Smooth muscle cell (in vitro differentiated cells): ENCODE measurements around the gene EVC. TPM values are rescaled to one million over a fixed set of nuclear protein-coding genes. Genes with fewer than 3 reads are reported as not detected.
A peak's percentile ranks its signal among the peaks of the same experiment; 100 is the strongest.

Source experiments
- DNase-seq: peaks from one replicate; lab custom pipeline; 2025; ENCODE audit not compliant: unreplicated experiment; lab: John Stamatoyannopoulos, UW
- H2AFZ ChIP-seq: fragments of 200-600 bp; sonication (generic); 2 replicates; pipeline ENCODE4 v1.6.0; 2016; ENCODE audit warnings: antibody characterized with exemption, low read depth, mild to moderate bottlenecking
- H3F3A ChIP-seq: fragments of 200-600 bp; sonication (generic); 2 replicates; pipeline ENCODE4 v1.6.0; 2017; ENCODE audit warnings: antibody characterized with exemption, low read depth
- H3K27ac ChIP-seq: fragments of 200-600 bp; sonication (generic); 2 replicates; pipeline ENCODE4 v1.5.1; 2016; ENCODE audit warnings: low read depth, mild to moderate bottlenecking
- H3K27me3 ChIP-seq: fragments of 200-600 bp; sonication (generic); 2 replicates; pipeline ENCODE4 v1.6.1; 2016; ENCODE audit warnings: low read depth, mild to moderate bottlenecking
- H3K36me3 ChIP-seq: fragments of 200-600 bp; sonication (generic); 2 replicates; pipeline ENCODE4 v1.5.1; 2016; ENCODE audit warnings: low read depth
- H3K4me1 ChIP-seq: fragments of 200-600 bp; sonication (generic); 2 replicates; pipeline ENCODE4 v1.5.1; 2016; ENCODE audit warnings: low read depth
- H3K4me2 ChIP-seq: fragments of 200-600 bp; sonication (generic); 2 replicates; pipeline ENCODE4 v1.6.0; 2016; ENCODE audit warnings: mild to moderate bottlenecking
- H3K4me3 ChIP-seq: fragments of 200-600 bp; sonication (generic); 2 replicates; pipeline ENCODE4 v1.5.1; 2016; ENCODE audit warnings: mild to moderate bottlenecking
- H3K79me2 ChIP-seq: fragments of 200-600 bp; sonication (generic); 2 replicates; pipeline ENCODE4 v1.6.0; 2016; ENCODE audit warnings: low read depth, mild to moderate bottlenecking
- H3K9ac ChIP-seq: fragments of 200-600 bp; sonication (generic); 2 replicates; pipeline ENCODE4 v1.6.0; 2016; ENCODE audit warnings: low read depth
- H3K9me3 ChIP-seq: fragments of 200-600 bp; sonication (generic); replicated peaks from 2 replicates; pipeline ENCODE4 v1.5.1; 2016; ENCODE audit warnings: low read depth
- H4K20me1 ChIP-seq: fragments of 200-600 bp; sonication (generic); 2 replicates; pipeline ENCODE4 v1.6.0; 2016; ENCODE audit warnings: low read depth
- WGBS: methylation state at CpG from one replicate; pipeline ENCODE4 v1.1.7; 2016; ENCODE audit warnings: low lambda C conversion rate; 5-methylcytosine and 5-hydroxymethylcytosine counted together
- polyA plus RNA-seq: library from polyadenylated mRNA; unstranded; fragments of >200 nt; fragmentation: Nextera tagmentation; extraction: Ambion mirVana; gene quantifications from 2 replicates; pipeline ENCODE4 v1.2.1, GENCODE V29; 2016
- total RNA-seq: library from RNA; depleted of rRNA; stranded (reverse); fragments of >200 nt; gene quantifications from 2 replicates; pipeline ENCODE4 v1.2.3, GENCODE V29; 2014
- TF ChIP-seq, protein P1 (sequence below): fragments of 200-600 bp; sonication (generic); IDR thresholded peaks from 2 replicates; pipeline ENCODE4 v1.5.1; 2017; ENCODE audit warnings: borderline replicate concordance, mild to moderate bottlenecking, antibody characterized with exemption; ENCODE audit not compliant: insufficient read depth, poor library complexity, severe bottlenecking

Gene EVC
- total and polyA plus RNA-seq, 2 experiments from 2014 or later: 7.5 to 15.5 TPM

DNA sequence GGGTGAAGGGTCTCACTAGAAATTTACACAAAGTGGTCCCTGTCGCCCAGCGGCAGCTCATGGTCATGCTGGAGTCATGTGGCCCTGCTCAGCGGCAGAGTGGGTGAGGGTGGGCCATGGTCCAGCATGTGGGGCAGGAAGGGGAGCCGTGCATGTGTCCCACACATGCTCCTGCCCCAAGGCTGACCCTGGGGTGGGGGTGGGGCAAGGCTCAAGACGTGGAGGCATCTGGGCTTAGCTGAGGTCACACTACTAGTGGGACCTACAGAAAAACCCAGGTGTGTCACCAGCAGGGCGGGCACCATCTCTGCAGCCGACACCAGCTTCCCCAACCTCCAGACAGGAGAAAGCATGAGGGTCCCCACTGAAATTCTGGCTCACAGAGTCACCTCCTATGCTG, 42.4 kb downstream of the EVC start:
- H3K9ac ChIP-seq: no peak overlapping the region
- H4K20me1 ChIP-seq: no peaks in the 10 kb centered on the region
- 97% methylated on average over 7 of the region's 7 CpGs for WGBS
- H3K27me3 ChIP-seq: no peaks in the 10 kb centered on the region
- no peak overlapping the region for H3K4me3 ChIP-seq
- H3K79me2 ChIP-seq: no peaks in the 10 kb centered on the region
- H3F3A ChIP-seq: peaks cover 7% of the 10 kb centered on the region
- peaks cover 6% of the 10 kb centered on the region for H3K4me1 ChIP-seq
- H3K9me3 ChIP-seq: no peaks in the 10 kb centered on the region
- no peak overlapping the region for H2AFZ ChIP-seq
- no peak overlapping the region for H3K4me2 ChIP-seq
- H3K36me3 ChIP-seq: peaks cover 3% of the 10 kb centered on the region
- TF ChIP-seq, protein P1, sequence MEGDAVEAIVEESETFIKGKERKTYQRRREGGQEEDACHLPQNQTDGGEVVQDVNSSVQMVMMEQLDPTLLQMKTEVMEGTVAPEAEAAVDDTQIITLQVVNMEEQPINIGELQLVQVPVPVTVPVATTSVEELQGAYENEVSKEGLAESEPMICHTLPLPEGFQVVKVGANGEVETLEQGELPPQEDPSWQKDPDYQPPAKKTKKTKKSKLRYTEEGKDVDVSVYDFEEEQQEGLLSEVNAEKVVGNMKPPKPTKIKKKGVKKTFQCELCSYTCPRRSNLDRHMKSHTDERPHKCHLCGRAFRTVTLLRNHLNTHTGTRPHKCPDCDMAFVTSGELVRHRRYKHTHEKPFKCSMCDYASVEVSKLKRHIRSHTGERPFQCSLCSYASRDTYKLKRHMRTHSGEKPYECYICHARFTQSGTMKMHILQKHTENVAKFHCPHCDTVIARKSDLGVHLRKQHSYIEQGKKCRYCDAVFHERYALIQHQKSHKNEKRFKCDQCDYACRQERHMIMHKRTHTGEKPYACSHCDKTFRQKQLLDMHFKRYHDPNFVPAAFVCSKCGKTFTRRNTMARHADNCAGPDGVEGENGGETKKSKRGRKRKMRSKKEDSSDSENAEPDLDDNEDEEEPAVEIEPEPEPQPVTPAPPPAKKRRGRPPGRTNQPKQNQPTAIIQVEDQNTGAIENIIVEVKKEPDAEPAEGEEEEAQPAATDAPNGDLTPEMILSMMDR: no peak
- H3K27ac ChIP-seq: peak overlapping the region; percentile 52
- DNase-seq: no peak

DNA sequence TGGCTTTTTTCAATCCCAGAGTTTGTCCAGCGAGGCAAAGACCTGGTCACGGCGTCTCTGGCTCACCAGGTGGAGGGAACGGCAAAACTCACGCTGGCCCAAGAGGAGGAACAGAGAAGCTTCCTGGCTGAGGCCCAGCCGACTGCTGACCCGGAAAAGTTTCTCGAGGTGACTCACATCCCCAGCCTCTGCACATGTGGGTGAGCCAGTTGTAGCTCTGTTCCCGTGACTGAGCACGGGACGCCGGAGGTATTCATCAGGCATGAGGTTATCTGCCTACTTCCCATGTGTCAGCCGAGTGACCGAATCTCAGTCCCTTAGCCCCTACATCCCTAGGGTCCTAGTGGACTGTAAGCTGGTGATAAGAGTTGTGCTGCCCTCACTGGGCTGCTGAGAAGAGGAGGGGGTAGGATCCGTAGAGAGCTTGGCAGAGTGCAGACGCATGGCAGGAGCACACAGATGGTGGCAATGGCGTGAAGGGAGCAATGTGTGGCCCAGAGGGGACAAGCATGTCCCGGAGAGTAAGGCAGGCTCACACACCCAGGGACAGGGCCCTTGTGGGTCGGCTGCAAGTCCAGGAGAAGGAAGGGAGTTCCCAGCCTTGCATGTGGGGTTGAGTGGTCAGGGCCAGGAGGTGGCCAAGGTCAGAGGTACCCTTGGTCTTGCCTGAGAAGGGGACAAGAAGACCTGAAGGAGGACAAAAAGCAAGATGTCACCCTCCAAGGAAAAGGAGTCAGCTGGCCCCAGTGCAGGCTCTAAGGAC, 42.9 kb downstream of the EVC start:
- WGBS: 69% methylated on average over 19 of the region's 19 CpGs
- no peaks in the 10 kb centered on the region for H3K9me3 ChIP-seq
- no peak overlapping the region for H2AFZ ChIP-seq
- H3K27ac ChIP-seq: peak overlapping the region; percentile 52
- no peak overlapping the region for H3K9ac ChIP-seq
- H3K4me1 ChIP-seq: peaks cover 6% of the 10 kb centered on the region
- no peak for DNase-seq
- no peaks in the 10 kb centered on the region for H3K27me3 ChIP-seq
- H3F3A ChIP-seq: peaks cover 9% of the 10 kb centered on the region
- peaks cover 3% of the 10 kb centered on the region for H3K36me3 ChIP-seq
- H3K4me2 ChIP-seq: no peak overlapping the region
- H4K20me1 ChIP-seq: no peaks in the 10 kb centered on the region
- H3K4me3 ChIP-seq: no peak overlapping the region
- TF ChIP-seq, protein P1: no peak
- H3K79me2 ChIP-seq: no peaks in the 10 kb centered on the region

DNA sequence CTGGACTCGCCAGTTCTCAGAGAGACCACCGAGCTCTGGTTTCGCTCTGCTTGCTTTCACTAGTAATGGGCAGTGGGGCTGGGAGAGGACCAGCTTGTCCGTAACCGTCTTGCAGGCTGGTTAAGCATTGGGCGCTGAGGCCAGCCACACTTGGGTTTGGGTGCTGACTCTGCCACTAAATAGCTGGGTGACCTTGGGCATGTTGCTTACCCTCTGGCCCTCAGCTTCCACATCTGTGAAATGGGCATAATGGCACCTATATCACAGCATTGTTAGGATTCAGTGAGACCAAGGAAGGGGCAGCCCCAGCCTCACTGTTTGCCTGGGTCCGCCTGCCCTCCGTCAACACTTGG, 43.5 kb downstream of the EVC start:
- WGBS: 91% methylated on average over 8 of the region's 8 CpGs
- H4K20me1 ChIP-seq: no peaks in the 10 kb centered on the region
- no peaks in the 10 kb centered on the region for H3K9me3 ChIP-seq
- H2AFZ ChIP-seq: no peak overlapping the region
- peaks cover 6% of the 10 kb centered on the region for H3K4me1 ChIP-seq
- no peak for DNase-seq
- no peak overlapping the region for H3K4me3 ChIP-seq
- H3K9ac ChIP-seq: no peak overlapping the region
- TF ChIP-seq, protein P1: no peak
- peaks cover 3% of the 10 kb centered on the region for H3K36me3 ChIP-seq
- H3K27me3 ChIP-seq: no peaks in the 10 kb centered on the region
- no peak overlapping the region for H3K4me2 ChIP-seq
- no peaks in the 10 kb centered on the region for H3K79me2 ChIP-seq
- no peak overlapping the region for H3K27ac ChIP-seq
- H3F3A ChIP-seq: peaks cover 9% of the 10 kb centered on the region

DNA sequence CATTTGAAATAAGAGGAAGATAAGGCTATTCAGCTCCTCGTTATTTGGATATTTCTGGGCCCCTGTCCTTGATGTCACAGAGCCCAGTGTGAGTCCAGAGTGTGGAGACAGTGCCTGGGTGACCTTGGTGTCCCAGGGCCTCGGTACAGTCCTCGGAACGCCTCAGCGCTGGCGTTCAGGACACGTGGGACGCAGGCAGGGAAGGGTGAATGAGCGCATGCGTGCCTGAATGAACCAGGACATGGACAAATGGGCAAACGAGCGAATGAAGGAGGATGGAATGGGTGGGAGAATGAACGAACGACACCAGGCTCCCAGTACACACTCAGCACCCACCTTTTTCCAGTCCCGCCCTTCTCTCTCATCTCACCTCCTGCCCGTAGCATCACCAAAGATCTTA, 44.2 kb downstream of the EVC start:
- no peak for DNase-seq
- peaks cover 9% of the 10 kb centered on the region for H3F3A ChIP-seq
- no peak overlapping the region for H2AFZ ChIP-seq
- 94% methylated on average over 16 of the region's 16 CpGs for WGBS
- H3K4me1 ChIP-seq: peaks cover 6% of the 10 kb centered on the region
- no peaks in the 10 kb centered on the region for H3K79me2 ChIP-seq
- peaks cover 3% of the 10 kb centered on the region for H3K36me3 ChIP-seq
- TF ChIP-seq, protein P1: no peak
- H3K27ac ChIP-seq: no peak overlapping the region
- H3K4me3 ChIP-seq: no peak overlapping the region
- H3K9me3 ChIP-seq: no peaks in the 10 kb centered on the region
- no peak overlapping the region for H3K4me2 ChIP-seq
- no peaks in the 10 kb centered on the region for H3K27me3 ChIP-seq
- H4K20me1 ChIP-seq: no peaks in the 10 kb centered on the region
- no peak overlapping the region for H3K9ac ChIP-seq
